Endothelial cell (in vitro differentiated cells): ENCODE measurements around the gene APBB2. TPM values are rescaled to one million over a fixed set of nuclear protein-coding genes. Genes with fewer than 3 reads are reported as not detected.
A peak's percentile ranks its signal among the peaks of the same experiment; 100 is the strongest.

ENCODE experiments used
- DNase-seq: peaks from one replicate; pipeline ENCODE4 v3.0.0; 2021; ENCODE audit warnings: low spot score
- H3K27ac Mint-ChIP-seq: one replicate; pipeline ENCODE4 v1.8.0; 2021; ENCODE audit warnings: mixed read lengths, inconsistent platforms; ENCODE audit not compliant: unreplicated experiment
- H3K27me3 Mint-ChIP-seq: one replicate; pipeline ENCODE4 v1.8.0; 2021; ENCODE audit warnings: mild to moderate bottlenecking, moderate library complexity, mixed read lengths, inconsistent platforms; ENCODE audit not compliant: unreplicated experiment
- H3K36me3 Mint-ChIP-seq: one replicate; pipeline ENCODE4 v1.8.0; 2021; ENCODE audit warnings: mild to moderate bottlenecking, low read depth, mixed read lengths, inconsistent platforms; ENCODE audit not compliant: unreplicated experiment
- H3K4me1 Mint-ChIP-seq: one replicate; pipeline ENCODE4 v1.8.0; 2021; ENCODE audit warnings: mild to moderate bottlenecking, mixed read lengths, inconsistent platforms; ENCODE audit not compliant: unreplicated experiment
- H3K4me3 Mint-ChIP-seq: one replicate; pipeline ENCODE4 v1.8.0; 2021; ENCODE audit warnings: mild to moderate bottlenecking, mixed read lengths, inconsistent platforms; ENCODE audit not compliant: unreplicated experiment
- H3K9me3 Mint-ChIP-seq: one replicate; pipeline ENCODE4 v1.8.0; 2021; ENCODE audit warnings: mixed read lengths, inconsistent platforms; ENCODE audit not compliant: unreplicated experiment
- total RNA-seq: library from RNA; stranded (reverse); fragmentation: NEBNext Ultra II Directional; extraction: Animal tissue kit (Norgen Biotek cat#: 25700); gene quantifications from one replicate; pipeline ENCODE4 v1.2.1, GENCODE V29; 2021; ENCODE audit not compliant: unreplicated experiment
- TF ChIP-seq, protein P1 (sequence below): fragments of 200-600 bp; sonication (generic); IDR thresholded peaks from one replicate; pipeline ENCODE4 v1.5.0; 2021; ENCODE audit warnings: antibody characterized with exemption; ENCODE audit not compliant: unreplicated experiment

APBB2 gene
- total RNA-seq, 1 donor from 2014 or later: 103 TPM

DNA sequence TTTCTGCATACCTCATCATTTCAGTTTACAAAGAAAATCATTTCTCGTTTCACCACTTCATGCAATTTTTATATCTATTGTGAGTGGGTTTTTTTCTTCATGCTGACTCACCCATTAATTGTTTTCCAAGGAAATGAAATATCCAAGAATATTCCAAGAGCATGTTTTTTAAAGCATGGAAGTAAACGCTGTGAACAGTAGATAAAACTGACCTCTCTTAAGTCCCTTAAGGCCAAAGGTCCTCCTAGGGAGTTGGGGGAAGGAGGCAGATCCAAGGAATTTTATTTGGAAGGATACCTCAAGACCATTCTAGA, 2.6 kb upstream of the APBB2 start:
- peaks cover 39% of the 10 kb centered on the region for H3K4me1 Mint-ChIP-seq
- H3K27me3 Mint-ChIP-seq: peaks cover 14% of the 10 kb centered on the region
- H3K36me3 Mint-ChIP-seq: peaks cover 4% of the 10 kb centered on the region
- DNase-seq: no peak
- H3K9me3 Mint-ChIP-seq: no peaks in the 10 kb centered on the region
- TF ChIP-seq, protein P1, sequence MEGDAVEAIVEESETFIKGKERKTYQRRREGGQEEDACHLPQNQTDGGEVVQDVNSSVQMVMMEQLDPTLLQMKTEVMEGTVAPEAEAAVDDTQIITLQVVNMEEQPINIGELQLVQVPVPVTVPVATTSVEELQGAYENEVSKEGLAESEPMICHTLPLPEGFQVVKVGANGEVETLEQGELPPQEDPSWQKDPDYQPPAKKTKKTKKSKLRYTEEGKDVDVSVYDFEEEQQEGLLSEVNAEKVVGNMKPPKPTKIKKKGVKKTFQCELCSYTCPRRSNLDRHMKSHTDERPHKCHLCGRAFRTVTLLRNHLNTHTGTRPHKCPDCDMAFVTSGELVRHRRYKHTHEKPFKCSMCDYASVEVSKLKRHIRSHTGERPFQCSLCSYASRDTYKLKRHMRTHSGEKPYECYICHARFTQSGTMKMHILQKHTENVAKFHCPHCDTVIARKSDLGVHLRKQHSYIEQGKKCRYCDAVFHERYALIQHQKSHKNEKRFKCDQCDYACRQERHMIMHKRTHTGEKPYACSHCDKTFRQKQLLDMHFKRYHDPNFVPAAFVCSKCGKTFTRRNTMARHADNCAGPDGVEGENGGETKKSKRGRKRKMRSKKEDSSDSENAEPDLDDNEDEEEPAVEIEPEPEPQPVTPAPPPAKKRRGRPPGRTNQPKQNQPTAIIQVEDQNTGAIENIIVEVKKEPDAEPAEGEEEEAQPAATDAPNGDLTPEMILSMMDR: no peak
- peak overlapping the region; percentile 98 for H3K27ac Mint-ChIP-seq
- H3K4me3 Mint-ChIP-seq: peak overlapping the region; percentile 89

DNA sequence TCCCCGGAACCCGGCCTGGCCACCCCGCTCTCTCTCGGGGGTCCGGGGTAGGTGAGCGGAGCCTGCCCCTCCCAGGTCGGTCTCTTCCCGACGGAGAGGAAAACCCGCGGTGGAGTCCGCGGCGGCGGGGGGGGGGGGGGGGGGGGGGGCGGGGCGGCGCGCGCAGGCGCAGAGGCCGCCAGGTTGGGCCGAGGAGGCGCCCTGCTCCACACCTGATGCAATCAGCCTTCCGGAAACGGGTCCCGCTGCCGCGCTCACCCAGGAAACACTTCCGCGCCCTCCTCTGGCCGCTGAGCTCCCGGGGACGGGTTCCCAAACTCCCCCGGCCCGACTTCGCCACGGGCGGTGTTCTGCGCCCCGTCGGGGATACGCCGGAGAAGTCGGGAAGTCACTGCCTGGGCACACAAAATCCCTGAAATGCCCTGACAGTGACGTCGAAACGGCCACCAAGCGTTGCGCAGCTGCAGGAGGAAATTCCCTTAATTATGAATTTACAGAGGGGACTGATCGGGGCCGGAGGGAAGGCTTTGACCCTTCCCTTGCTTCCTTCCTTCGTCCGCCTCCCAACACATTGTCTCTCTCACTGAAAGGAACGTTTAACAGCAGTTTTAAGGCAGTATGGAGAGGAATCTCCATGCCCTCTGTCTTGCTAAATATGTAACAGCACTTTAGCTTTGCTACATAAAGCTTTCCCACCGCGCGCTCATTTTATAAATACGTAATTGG, 2.1 kb upstream of the APBB2 start:
- peak overlapping the region; percentile 98 for H3K27ac Mint-ChIP-seq
- peak overlapping the region; percentile 94 for H3K4me3 Mint-ChIP-seq
- H3K36me3 Mint-ChIP-seq: peaks cover 4% of the 10 kb centered on the region
- TF ChIP-seq, protein P1: peak; percentile 37
- peaks cover 14% of the 10 kb centered on the region for H3K27me3 Mint-ChIP-seq
- peak; percentile 67 for DNase-seq
- H3K4me1 Mint-ChIP-seq: peaks cover 41% of the 10 kb centered on the region
- no peaks in the 10 kb centered on the region for H3K9me3 Mint-ChIP-seq

DNA sequence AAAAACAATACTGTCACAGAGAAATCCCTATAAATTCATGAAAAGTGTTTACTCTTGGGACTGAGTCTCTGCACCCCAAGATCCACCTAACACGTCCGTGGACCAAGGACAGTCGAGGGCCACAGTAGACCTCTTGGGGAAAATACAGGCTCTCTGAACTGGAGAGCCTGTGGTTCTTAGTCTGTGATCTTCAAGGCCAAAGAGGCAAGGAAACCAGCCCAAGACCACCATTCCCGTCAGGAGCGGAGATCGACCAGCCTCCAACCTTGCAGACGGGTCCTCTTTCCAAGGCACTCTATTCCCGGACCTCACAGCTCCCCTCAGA, 1.6 kb upstream of the APBB2 start:
- TF ChIP-seq, protein P1: no peak
- DNase-seq: no peak
- no peaks in the 10 kb centered on the region for H3K9me3 Mint-ChIP-seq
- H3K36me3 Mint-ChIP-seq: peaks cover 4% of the 10 kb centered on the region
- H3K4me1 Mint-ChIP-seq: peaks cover 41% of the 10 kb centered on the region
- H3K4me3 Mint-ChIP-seq: peak overlapping the region; percentile 94
- H3K27ac Mint-ChIP-seq: peak overlapping the region; percentile 92
- H3K27me3 Mint-ChIP-seq: peaks cover 14% of the 10 kb centered on the region

DNA sequence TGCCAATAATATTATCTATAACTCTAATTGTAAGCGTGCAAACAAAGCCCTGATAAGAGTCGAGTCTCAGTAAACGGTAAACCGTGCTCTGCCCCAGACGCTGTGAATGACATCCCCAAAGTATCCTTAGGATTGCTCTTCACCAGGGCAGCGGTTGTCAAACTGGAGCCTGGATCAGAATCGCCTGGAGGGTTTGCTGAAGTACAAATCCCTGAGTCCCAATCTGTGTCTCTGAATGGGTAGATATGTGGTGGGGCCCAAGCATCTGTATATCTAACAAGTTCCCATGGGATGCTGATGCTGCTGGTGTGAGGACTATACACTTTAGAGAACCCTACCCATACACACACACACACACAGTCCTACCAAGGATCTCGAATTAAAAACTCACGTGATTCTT, 813 bp upstream of the APBB2 start:
- Mint-ChIP-seq H3K9me3 (no peaks in the 10 kb centered on the region), H3K4me3 (peak overlapping the region; percentile 94), H3K27me3 (peaks cover 14% of the 10 kb centered on the region), H3K36me3 (peaks cover 6% of the 10 kb centered on the region), H3K27ac (no peak overlapping the region), H3K4me1 (peaks cover 41% of the 10 kb centered on the region)
- no peak for DNase-seq
- TF ChIP-seq, protein P1: no peak

DNA sequence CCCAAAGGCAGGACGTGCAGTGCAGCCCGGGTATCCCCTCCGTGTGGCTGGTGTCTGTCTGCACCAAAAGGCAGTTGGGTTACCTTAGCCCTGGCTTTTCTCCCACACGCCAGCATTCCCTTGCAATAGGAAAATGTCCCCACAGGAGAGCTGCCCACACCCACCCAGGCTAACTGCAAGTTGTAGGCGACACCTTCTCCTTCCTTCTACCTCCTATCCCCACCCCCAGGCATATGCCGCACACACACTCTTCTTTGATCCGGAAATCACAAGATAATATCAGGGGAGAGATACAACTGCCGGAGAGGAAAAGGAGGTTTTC, 444 bp upstream of the APBB2 start:
- H3K4me1 Mint-ChIP-seq: peaks cover 41% of the 10 kb centered on the region
- no peak overlapping the region for H3K27ac Mint-ChIP-seq
- no peak for DNase-seq
- H3K36me3 Mint-ChIP-seq: peaks cover 9% of the 10 kb centered on the region
- H3K27me3 Mint-ChIP-seq: peaks cover 14% of the 10 kb centered on the region
- TF ChIP-seq, protein P1: peak; percentile 16
- H3K9me3 Mint-ChIP-seq: no peaks in the 10 kb centered on the region
- peak overlapping the region; percentile 94 for H3K4me3 Mint-ChIP-seq
